GM23248 (cell line): ENCODE results near the gene PID1. TPM values are rescaled to one million over a fixed set of nuclear protein-coding genes. Genes with fewer than 3 reads are reported as not detected.

Source experiments
- DNase-seq: peaks from one replicate; pipeline ENCODE4 v3.0.0-alpha.2; 2015
- H2AFZ ChIP-seq: fragments of 200-600 bp; sonication (generic); 2 replicates; pipeline ENCODE4 v1.6.1; 2016; ENCODE audit warnings: antibody characterized with exemption
- H3F3A ChIP-seq: fragments of 200-600 bp; sonication (generic); 2 replicates; pipeline ENCODE4 v1.6.1; 2016; ENCODE audit warnings: mild to moderate bottlenecking, antibody characterized with exemption, mixed run types; ENCODE audit not compliant: insufficient read depth
- H3K27ac ChIP-seq: fragments of 200-600 bp; sonication (generic); 2 replicates; pipeline ENCODE4 v1.5.1; 2016; ENCODE audit warnings: mild to moderate bottlenecking
- H3K27me3 ChIP-seq: fragments of 200-600 bp; sonication (generic); replicated peaks from 2 replicates; pipeline ENCODE4 v1.6.1; 2016; ENCODE audit warnings: mild to moderate bottlenecking; ENCODE audit not compliant: insufficient read depth
- H3K36me3 ChIP-seq: fragments of 200-600 bp; sonication (generic); 2 replicates; pipeline ENCODE4 v1.6.1; 2016; ENCODE audit warnings: low read depth, mild to moderate bottlenecking
- H3K4me1 ChIP-seq: fragments of 200-600 bp; sonication (generic); 2 replicates; pipeline ENCODE4 v1.6.1; 2016; ENCODE audit warnings: mild to moderate bottlenecking; ENCODE audit not compliant: insufficient read depth
- H3K4me2 ChIP-seq: fragments of 200-600 bp; sonication (generic); one replicate; pipeline ENCODE4 v1.6.1; 2016; ENCODE audit warnings: mild to moderate bottlenecking; ENCODE audit not compliant: unreplicated experiment
- H3K4me3 ChIP-seq: fragments of 200-600 bp; sonication (generic); 2 replicates; pipeline ENCODE4 v1.5.1; 2016; ENCODE audit warnings: mild to moderate bottlenecking
- H3K79me2 ChIP-seq: fragments of 200-600 bp; sonication (generic); 2 replicates; pipeline ENCODE4 v1.6.1; 2016; ENCODE audit warnings: mild to moderate bottlenecking; ENCODE audit not compliant: insufficient read depth
- H3K9ac ChIP-seq: fragments of 200-600 bp; sonication (generic); 2 replicates; pipeline ENCODE4 v1.6.1; 2016; ENCODE audit warnings: mild to moderate bottlenecking
- H3K9me2 ChIP-seq: fragments of 200-600 bp; sonication (generic); 2 replicates; pipeline ENCODE4 v1.6.1; 2016; ENCODE audit warnings: mixed run types, mild to moderate bottlenecking, moderate library complexity; ENCODE audit not compliant: insufficient read depth
- H3K9me3 ChIP-seq: fragments of 200-600 bp; sonication (generic); one replicate; pipeline ENCODE4 v1.6.1; 2017; ENCODE audit warnings: low read depth
- H4K20me1 ChIP-seq: fragments of 200-600 bp; sonication (generic); 2 replicates; pipeline ENCODE4 v1.6.0; 2016; ENCODE audit not compliant: insufficient read depth
- EZH2 ChIP-seq: fragments of 200-600 bp; sonication (generic); IDR thresholded peaks from 2 replicates; pipeline ENCODE4 v1.6.1; 2018; ENCODE audit warnings: antibody characterized with exemption, mild to moderate bottlenecking; ENCODE audit not compliant: insufficient read depth, poor library complexity, severe bottlenecking
- EZH2phosphoT487 ChIP-seq: fragments of 200-600 bp; sonication (generic); IDR thresholded peaks from 2 replicates; pipeline ENCODE4 v1.6.1; 2018; ENCODE audit warnings: antibody characterized with exemption, moderate library complexity, mild to moderate bottlenecking, low read depth; ENCODE audit not compliant: insufficient read depth
- WGBS, 2 experiments: methylation state at CpG; one replicate each; pipeline ENCODE4 v1.1.6; 2015 to 2017; ENCODE audit warnings: low lambda C conversion rate in 2 of 2, low coverage in 1 of 2; ENCODE audit errors: missing lambda C conversion rate in 2 of 2; 5-methylcytosine and 5-hydroxymethylcytosine counted together
- in situ Hi-C: fragments of 300-500 bp; cut with MboI; formaldehyde crosslinking; loops from 2 replicates; pipeline ENCODE4 v1.15.0; 2020
- polyA plus RNA-seq: library from polyadenylated mRNA; unstranded; fragments of >200 nt; fragmentation: Nextera tagmentation; extraction: Ambion mirVana; gene quantifications from 2 replicates; pipeline ENCODE4 v1.2.1, GENCODE V29; 2016
- total RNA-seq: library from RNA; depleted of rRNA; stranded (reverse); fragments of >200 nt; shearing (Covaris generic); gene quantifications from 2 replicates; pipeline ENCODE4 v1.2.3, GENCODE V29; 2014

Gene PID1
- total and polyA plus RNA-seq, 2 experiments from 2014 or later: 5.9 to 8.6 TPM

- no peak for DNase-seq
- no peak overlapping the region for H3K9ac ChIP-seq
- H3F3A ChIP-seq: peaks cover 4% of the 10 kb centered on the region; the same call in 1 of the 2 replicates
- in situ Hi-C loops: no loop called here
- no peaks in the 10 kb centered on the region for H3K79me2 ChIP-seq
- H3K4me3 ChIP-seq: no peak overlapping the region
- H4K20me1 ChIP-seq: no peaks in the 10 kb centered on the region
- H3K27me3 ChIP-seq: no peaks in the 10 kb centered on the region
- no peaks in the 10 kb centered on the region for H3K9me2 ChIP-seq
- H3K4me1 ChIP-seq: peaks cover 10% of the 10 kb centered on the region; the same call in 1 of the 2 replicates
- no peaks in the 10 kb centered on the region for H3K9me3 ChIP-seq
- H3K4me2 ChIP-seq: no peak overlapping the region
- TF ChIP-seq EZH2phosphoT487: no peak
- no peak for TF ChIP-seq EZH2
- no peaks in the 10 kb centered on the region for H3K36me3 ChIP-seq
- no peak overlapping the region for H3K27ac ChIP-seq
- no peak overlapping the region for H2AFZ ChIP-seq
- 15 to 34% methylated on average over 4 of the region's 4 CpGs for WGBS, 2 experiments
These were observed 91.5 kb downstream of the PID1 start for GRCh38 chr2:229179628-229180027.

GRCh38 chr2:229178706-229179105 is 92.4 kb downstream of the PID1 start:
- no peak overlapping the region for H2AFZ ChIP-seq
- in situ Hi-C loops: no loop called here
- TF ChIP-seq EZH2phosphoT487 (no peak), EZH2 (no peak)
- H3K4me3 ChIP-seq: no peak overlapping the region
- H3K9me2 ChIP-seq: no peaks in the 10 kb centered on the region
- no peak overlapping the region for H3K4me2 ChIP-seq
- H3K79me2 ChIP-seq: no peaks in the 10 kb centered on the region
- no peaks in the 10 kb centered on the region for H3K27me3 ChIP-seq
- H3K9me3 ChIP-seq: no peaks in the 10 kb centered on the region
- no peak overlapping the region for H3K9ac ChIP-seq
- H3K36me3 ChIP-seq: no peaks in the 10 kb centered on the region
- H3K27ac ChIP-seq: no peak overlapping the region
- H4K20me1 ChIP-seq: no peaks in the 10 kb centered on the region
- peaks cover 4% of the 10 kb centered on the region; the same call in 1 of the 2 replicates for H3F3A ChIP-seq
- no peak for DNase-seq
- H3K4me1 ChIP-seq: peaks cover 11% of the 10 kb centered on the region; the same call in 1 of the 2 replicates
- 39 to 41% methylated on average over 5 of the region's 5 CpGs for WGBS, 2 experiments

- no peaks in the 10 kb centered on the region for H4K20me1 ChIP-seq
- peaks cover 4% of the 10 kb centered on the region; the same call in 1 of the 2 replicates for H3F3A ChIP-seq
- no peaks in the 10 kb centered on the region for H3K79me2 ChIP-seq
- no peak overlapping the region for H2AFZ ChIP-seq
- H3K36me3 ChIP-seq: no peaks in the 10 kb centered on the region
- H3K9ac ChIP-seq: no peak overlapping the region
- H3K9me2 ChIP-seq: no peaks in the 10 kb centered on the region
- no peak overlapping the region for H3K4me2 ChIP-seq
- TF ChIP-seq EZH2phosphoT487 (no peak), EZH2 (no peak)
- H3K4me3 ChIP-seq: no peak overlapping the region
- H3K4me1 ChIP-seq: peaks cover 11% of the 10 kb centered on the region; the same call in 1 of the 2 replicates
- in situ Hi-C loops: no loop called here
- 68 to 76% methylated on average over 3 of the region's 3 CpGs for WGBS, 2 experiments
- DNase-seq: no peak
- no peak overlapping the region for H3K27ac ChIP-seq
- no peaks in the 10 kb centered on the region for H3K9me3 ChIP-seq
- no peaks in the 10 kb centered on the region for H3K27me3 ChIP-seq
These were observed 93.0 kb downstream of the PID1 start for GRCh38 chr2:229178117-229178516.

GRCh38 chr2:229176136-229176535 is 95.0 kb downstream of the PID1 start:
- in situ Hi-C loops: no loop called here
- no peaks in the 10 kb centered on the region for H3K9me2 ChIP-seq
- H3K79me2 ChIP-seq: no peaks in the 10 kb centered on the region
- H3K27ac ChIP-seq: no peak overlapping the region
- peaks cover 4% of the 10 kb centered on the region; the same call in 1 of the 2 replicates for H3F3A ChIP-seq
- H3K9ac ChIP-seq: no peak overlapping the region
- H3K4me2 ChIP-seq: no peak overlapping the region
- H3K9me3 ChIP-seq: no peaks in the 10 kb centered on the region
- WGBS, 2 experiments: 33 to 41% methylated on average over 3 of the region's 3 CpGs
- TF ChIP-seq EZH2phosphoT487: no peak
- TF ChIP-seq EZH2: no peak
- H3K4me1 ChIP-seq: peaks cover 11% of the 10 kb centered on the region; the same call in 1 of the 2 replicates
- no peak overlapping the region for H3K4me3 ChIP-seq
- H3K36me3 ChIP-seq: no peaks in the 10 kb centered on the region
- no peak for DNase-seq
- H4K20me1 ChIP-seq: no peaks in the 10 kb centered on the region
- no peak overlapping the region for H2AFZ ChIP-seq
- no peaks in the 10 kb centered on the region for H3K27me3 ChIP-seq

- H3K27ac ChIP-seq: 0 out of 2 replicates have a peak overlapping the region, but pooled peaks have one; percentile 12
- 93 to 97% methylated on average over 1 of the region's 1 CpG for whole genome bisulfite sequencing, 2 experiments
- no peaks in the 10 kb centered on the region for H3K36me3 ChIP-seq
- peaks cover 4% of the 10 kb centered on the region; the same call in 1 of the 2 replicates for H3F3A ChIP-seq
- TF ChIP-seq EZH2 (no peak), EZH2phosphoT487 (no peak)
- H3K27me3 ChIP-seq: no peaks in the 10 kb centered on the region
- no peaks in the 10 kb centered on the region for H3K9me3 ChIP-seq
- H3K79me2 ChIP-seq: no peaks in the 10 kb centered on the region
- no peaks in the 10 kb centered on the region for H4K20me1 ChIP-seq
- H3K4me3 ChIP-seq: no peak overlapping the region
- no peaks in the 10 kb centered on the region for H3K9me2 ChIP-seq
- no peak for DNase-seq
- H3K4me2 ChIP-seq: peak overlapping the region; percentile 23
- in situ Hi-C loops: no loop called here
- peaks cover 11% of the 10 kb centered on the region; the same call in 1 of the 2 replicates for H3K4me1 ChIP-seq
- H2AFZ ChIP-seq: no peak overlapping the region
- no peak overlapping the region for H3K9ac ChIP-seq
These were observed 95.6 kb downstream of the PID1 start for GRCh38 chr2:229175497-229175863.
